IMR-90 (cell line): ENCODE results near the gene OR52A5.

Experiments
- BHLHE40 ChIP-seq: fragments of 150-350 bp; IDR thresholded peaks from 2 replicates; pipeline ENCODE4 v1.6.1; 2016; ENCODE audit warnings: mild to moderate bottlenecking, low read depth, low read length
- CTCF ChIP-seq: conservative IDR thresholded peaks from 2 replicates; pipeline ENCODE4 v1.5.1; 2012; ENCODE audit warnings: mild to moderate bottlenecking, low read depth, low read length, improper control_type of control experiment
- RFX5 ChIP-seq: IDR thresholded peaks from 2 replicates; pipeline ENCODE4 v1.8.0; 2012; ENCODE audit warnings: low read depth, mild to moderate bottlenecking, low read length, moderate library complexity
- SMC3 ChIP-seq: fragments of 150-350 bp; IDR thresholded peaks from 2 replicates; pipeline ENCODE4 v1.6.1; 2016; ENCODE audit warnings: low read depth, mild to moderate bottlenecking, antibody characterized with exemption, low read length, moderate library complexity

GRCh38 chr11:5153574-5154431 lies 15.6 kb upstream of the OR52A5 start:
- TF ChIP-seq CTCF (no peak), SMC3 (no peak), BHLHE40 (no peak), RFX5 (no peak)
